GM23338 (cell line): Measurements from ENCODE around the gene ARHGAP27. TPM values are rescaled to one million over a fixed set of nuclear protein-coding genes. Genes with fewer than 3 reads are reported as not detected.

ENCODE experiments used
- ATAC-seq: fragments of 200-7000 bp; cut with Tn5 transposase; 3 replicates; pipeline ENCODE4 v1.9.1; 2020
- DNase-seq: peaks from one replicate; pipeline ENCODE4 v3.0.0-alpha.2; 2015; ENCODE audit warnings: low spot score
- H2AFZ ChIP-seq: fragments of 200-600 bp; sonication (generic); 2 replicates; pipeline ENCODE4 v1.8.0; 2016; ENCODE audit warnings: antibody characterized with exemption, mild to moderate bottlenecking, moderate library complexity
- H3F3A ChIP-seq: fragments of 200-600 bp; sonication (generic); replicated peaks from 2 replicates; pipeline ENCODE4 v1.8.0; 2017; ENCODE audit warnings: antibody characterized with exemption, mixed run types, low read depth
- H3K27ac ChIP-seq: fragments of 200-600 bp; sonication (generic); 2 replicates; pipeline ENCODE4 v1.6.1; 2016; ENCODE audit warnings: low read depth
- H3K27me3 ChIP-seq: fragments of 200-600 bp; sonication (generic); 2 replicates; pipeline ENCODE4 v1.8.0; 2016; ENCODE audit warnings: mild to moderate bottlenecking, mixed run types, moderate library complexity; ENCODE audit not compliant: insufficient read depth
- H3K36me3 ChIP-seq: fragments of 200-600 bp; sonication (generic); 2 replicates; pipeline ENCODE4 v1.8.0; 2016; ENCODE audit warnings: mild to moderate bottlenecking; ENCODE audit not compliant: insufficient read depth
- H3K4me1 ChIP-seq: fragments of 200-600 bp; sonication (generic); 2 replicates; pipeline ENCODE4 v1.8.0; 2016; ENCODE audit warnings: mild to moderate bottlenecking, moderate library complexity; ENCODE audit not compliant: insufficient read depth
- H3K4me2 ChIP-seq: fragments of 200-600 bp; sonication (generic); 2 replicates; pipeline ENCODE4 v1.7.1; 2017; ENCODE audit warnings: mixed run types
- H3K4me3 ChIP-seq: fragments of 200-600 bp; sonication (generic); 2 replicates; pipeline ENCODE4 v1.6.1; 2016; ENCODE audit warnings: mixed run types
- H3K79me2 ChIP-seq: fragments of 200-600 bp; sonication (generic); replicated peaks from 2 replicates; pipeline ENCODE4 v1.8.0; 2017; ENCODE audit warnings: mild to moderate bottlenecking; ENCODE audit not compliant: insufficient read depth
- H3K9me2 ChIP-seq: fragments of 200-600 bp; sonication (generic); 2 replicates; pipeline ENCODE4 v1.8.0; 2017; ENCODE audit not compliant: insufficient read depth
- H4K20me1 ChIP-seq: fragments of 200-600 bp; sonication (generic); replicated peaks from 2 replicates; pipeline ENCODE4 v1.8.0; 2017; ENCODE audit warnings: mild to moderate bottlenecking; ENCODE audit not compliant: insufficient read depth
- H3K27ac Mint-ChIP-seq: 2 replicates; pipeline ENCODE4 v1.8.0; 2020; ENCODE audit warnings: inconsistent platforms, mild to moderate bottlenecking, moderate library complexity, mixed read lengths
- H3K27me3 Mint-ChIP-seq: 3 replicates; pipeline ENCODE4 v1.8.0; 2022; ENCODE audit warnings: low read depth, mild to moderate bottlenecking, moderate library complexity, mixed read lengths, inconsistent platforms; ENCODE audit not compliant: insufficient read depth, poor library complexity
- H3K36me3 Mint-ChIP-seq: 3 replicates; pipeline ENCODE4 v1.8.0; 2021; ENCODE audit warnings: low read depth, mild to moderate bottlenecking, inconsistent platforms, moderate library complexity, mixed read lengths
- H3K4me1 Mint-ChIP-seq: 3 replicates; pipeline ENCODE4 v1.8.0; 2020; ENCODE audit warnings: mild to moderate bottlenecking, inconsistent platforms, mixed read lengths
- H3K4me3 Mint-ChIP-seq: 3 replicates; pipeline ENCODE4 v1.8.0; 2021; ENCODE audit warnings: moderate library complexity, mild to moderate bottlenecking, inconsistent platforms, mixed read lengths
- H3K9me3 Mint-ChIP-seq: 3 replicates; pipeline ENCODE4 v1.8.0; 2020; ENCODE audit warnings: moderate library complexity, mild to moderate bottlenecking, inconsistent platforms, mixed read lengths
- CREB1 ChIP-seq: fragments of 250-450 bp; sonication (Bioruptor Pico); IDR thresholded peaks from 2 replicates; pipeline ENCODE4 v1.5.0; 2020; ENCODE audit warnings: low read depth, mild to moderate bottlenecking, moderate library complexity
- EZH2 ChIP-seq: fragments of 200-600 bp; sonication (generic); IDR thresholded peaks from one replicate; pipeline ENCODE4 v1.8.0; 2017; ENCODE audit warnings: antibody characterized with exemption, mild to moderate bottlenecking, low read depth; ENCODE audit not compliant: unreplicated experiment
- EZH2phosphoT487 ChIP-seq: fragments of 200-600 bp; sonication (generic); IDR thresholded peaks from one replicate; pipeline ENCODE4 v1.8.1; 2018; ENCODE audit warnings: antibody characterized with exemption; ENCODE audit not compliant: unreplicated experiment
- JUNB ChIP-seq: IDR thresholded peaks from one replicate; pipeline ENCODE4 v1.6.1; 2016; ENCODE audit warnings: antibody characterized with exemption; ENCODE audit not compliant: unreplicated experiment
- NANOG ChIP-seq: IDR thresholded peaks from 2 replicates; pipeline ENCODE4 v1.6.1; 2016; ENCODE audit warnings: antibody characterized with exemption, borderline replicate concordance
- POLR2AphosphoS5 ChIP-seq: IDR thresholded peaks from 2 replicates; pipeline ENCODE4 v1.6.1; 2016; ENCODE audit warnings: antibody characterized with exemption, low read depth
- STAT1 ChIP-seq: IDR thresholded peaks from one replicate; pipeline ENCODE4 v1.6.1; 2016; ENCODE audit warnings: antibody characterized with exemption; ENCODE audit not compliant: unreplicated experiment
- ZNF114 ChIP-seq: fragments of 250-450 bp; sonication (Bioruptor Pico); IDR thresholded peaks from 2 replicates; pipeline ENCODE4 v1.5.0; 2020; ENCODE audit warnings: mild to moderate bottlenecking, moderate library complexity
- ZNF331 ChIP-seq: fragments of 250-450 bp; sonication (Bioruptor Pico); IDR thresholded peaks from 2 replicates; pipeline ENCODE4 v1.5.0; 2020; ENCODE audit warnings: low read depth, mild to moderate bottlenecking, moderate library complexity
- polyA plus RNA-seq: library from polyadenylated mRNA; unstranded; fragments of >200 nt; fragmentation: Nextera tagmentation; extraction: Ambion mirVana; gene quantifications from 2 replicates; pipeline ENCODE4 v1.2.1, GENCODE V29; 2016
- total RNA-seq: library from RNA; depleted of rRNA; stranded (reverse); fragments of >200 nt; shearing (Covaris generic); gene quantifications from 2 replicates; pipeline ENCODE4 v1.2.3, GENCODE V29; 2014
- TF ChIP-seq, protein P1 (sequence below): IDR thresholded peaks from 2 replicates; pipeline ENCODE4 v1.6.1; 2016; ENCODE audit warnings: antibody characterized with exemption
- TF ChIP-seq, protein P2 (sequence below): fragments of 250-450 bp; sonication (Bioruptor Pico); IDR thresholded peaks from 2 replicates; pipeline ENCODE4 v1.5.0; 2020; ENCODE audit warnings: mild to moderate bottlenecking, moderate library complexity
- TF ChIP-seq, protein P3 (sequence below): IDR thresholded peaks from one replicate; pipeline ENCODE4 v1.6.1; 2018; ENCODE audit warnings: antibody characterized with exemption; ENCODE audit not compliant: unreplicated experiment

Gene ARHGAP27
- total and polyA plus RNA-seq, 2 experiments from 2014 or later, result 5.9 to 17.7 TPM

DNA sequence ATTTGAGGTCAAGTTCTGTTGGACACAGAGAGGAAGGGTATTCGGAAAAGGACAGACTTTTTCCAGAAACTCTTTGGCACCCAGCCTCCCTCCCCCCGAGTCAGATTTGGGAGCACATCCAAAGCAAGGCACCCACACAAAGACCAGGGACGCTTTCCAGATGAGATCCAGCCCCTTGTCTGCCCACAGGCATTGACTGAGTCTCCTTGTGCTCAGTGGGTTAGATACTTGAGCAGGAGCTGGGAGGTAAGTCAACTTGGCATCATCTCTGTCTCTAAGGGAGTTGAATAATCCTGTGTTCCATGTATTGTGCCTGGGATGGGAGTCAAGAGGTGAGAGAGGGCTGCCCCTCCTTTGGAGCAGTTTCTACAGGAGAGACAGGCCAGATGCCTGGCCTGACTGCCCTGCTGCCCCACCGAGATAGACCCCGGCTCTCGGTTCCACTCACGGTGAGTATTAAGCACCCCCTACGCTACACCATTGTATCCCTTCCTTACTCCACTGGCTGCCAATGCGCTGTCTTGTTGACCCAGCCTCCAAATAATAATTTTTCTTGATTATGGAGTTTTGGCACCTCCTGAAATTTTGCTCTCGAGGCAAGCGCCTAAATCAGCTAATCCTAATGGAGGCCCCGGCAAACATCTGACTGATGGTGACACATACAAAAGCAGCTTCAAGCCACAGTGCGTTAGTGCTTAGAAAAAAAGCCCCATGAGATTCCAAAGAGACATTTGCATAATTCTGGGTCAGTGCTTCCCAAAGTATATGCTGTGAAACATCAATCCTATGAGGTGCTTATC, 86.3 kb downstream of the ARHGAP27 start:
- H3K27ac Mint-ChIP-seq, result no peak overlapping the region
- peaks cover 3% of the 10 kb centered on the region; the same call in 2 of the 3 replicates for H3K9me3 Mint-ChIP-seq
- no peaks in the 10 kb centered on the region for H3K27me3 ChIP-seq
- H3K4me2 ChIP-seq, result no peak overlapping the region
- peaks cover 10% of the 10 kb centered on the region for H3K4me1 Mint-ChIP-seq
- ATAC-seq, result no peak
- TF ChIP-seq JUNB, result no peak
- TF ChIP-seq EZH2phosphoT487, result no peak
- TF ChIP-seq, protein P1, sequence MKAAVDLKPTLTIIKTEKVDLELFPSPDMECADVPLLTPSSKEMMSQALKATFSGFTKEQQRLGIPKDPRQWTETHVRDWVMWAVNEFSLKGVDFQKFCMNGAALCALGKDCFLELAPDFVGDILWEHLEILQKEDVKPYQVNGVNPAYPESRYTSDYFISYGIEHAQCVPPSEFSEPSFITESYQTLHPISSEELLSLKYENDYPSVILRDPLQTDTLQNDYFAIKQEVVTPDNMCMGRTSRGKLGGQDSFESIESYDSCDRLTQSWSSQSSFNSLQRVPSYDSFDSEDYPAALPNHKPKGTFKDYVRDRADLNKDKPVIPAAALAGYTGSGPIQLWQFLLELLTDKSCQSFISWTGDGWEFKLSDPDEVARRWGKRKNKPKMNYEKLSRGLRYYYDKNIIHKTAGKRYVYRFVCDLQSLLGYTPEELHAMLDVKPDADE, result no peak
- TF ChIP-seq ZNF114 (CRISPR knock-in tag), result no peak
- TF ChIP-seq ZNF331, result no peak
- TF ChIP-seq POLR2AphosphoS5, result no peak
- TF ChIP-seq, protein P2, sequence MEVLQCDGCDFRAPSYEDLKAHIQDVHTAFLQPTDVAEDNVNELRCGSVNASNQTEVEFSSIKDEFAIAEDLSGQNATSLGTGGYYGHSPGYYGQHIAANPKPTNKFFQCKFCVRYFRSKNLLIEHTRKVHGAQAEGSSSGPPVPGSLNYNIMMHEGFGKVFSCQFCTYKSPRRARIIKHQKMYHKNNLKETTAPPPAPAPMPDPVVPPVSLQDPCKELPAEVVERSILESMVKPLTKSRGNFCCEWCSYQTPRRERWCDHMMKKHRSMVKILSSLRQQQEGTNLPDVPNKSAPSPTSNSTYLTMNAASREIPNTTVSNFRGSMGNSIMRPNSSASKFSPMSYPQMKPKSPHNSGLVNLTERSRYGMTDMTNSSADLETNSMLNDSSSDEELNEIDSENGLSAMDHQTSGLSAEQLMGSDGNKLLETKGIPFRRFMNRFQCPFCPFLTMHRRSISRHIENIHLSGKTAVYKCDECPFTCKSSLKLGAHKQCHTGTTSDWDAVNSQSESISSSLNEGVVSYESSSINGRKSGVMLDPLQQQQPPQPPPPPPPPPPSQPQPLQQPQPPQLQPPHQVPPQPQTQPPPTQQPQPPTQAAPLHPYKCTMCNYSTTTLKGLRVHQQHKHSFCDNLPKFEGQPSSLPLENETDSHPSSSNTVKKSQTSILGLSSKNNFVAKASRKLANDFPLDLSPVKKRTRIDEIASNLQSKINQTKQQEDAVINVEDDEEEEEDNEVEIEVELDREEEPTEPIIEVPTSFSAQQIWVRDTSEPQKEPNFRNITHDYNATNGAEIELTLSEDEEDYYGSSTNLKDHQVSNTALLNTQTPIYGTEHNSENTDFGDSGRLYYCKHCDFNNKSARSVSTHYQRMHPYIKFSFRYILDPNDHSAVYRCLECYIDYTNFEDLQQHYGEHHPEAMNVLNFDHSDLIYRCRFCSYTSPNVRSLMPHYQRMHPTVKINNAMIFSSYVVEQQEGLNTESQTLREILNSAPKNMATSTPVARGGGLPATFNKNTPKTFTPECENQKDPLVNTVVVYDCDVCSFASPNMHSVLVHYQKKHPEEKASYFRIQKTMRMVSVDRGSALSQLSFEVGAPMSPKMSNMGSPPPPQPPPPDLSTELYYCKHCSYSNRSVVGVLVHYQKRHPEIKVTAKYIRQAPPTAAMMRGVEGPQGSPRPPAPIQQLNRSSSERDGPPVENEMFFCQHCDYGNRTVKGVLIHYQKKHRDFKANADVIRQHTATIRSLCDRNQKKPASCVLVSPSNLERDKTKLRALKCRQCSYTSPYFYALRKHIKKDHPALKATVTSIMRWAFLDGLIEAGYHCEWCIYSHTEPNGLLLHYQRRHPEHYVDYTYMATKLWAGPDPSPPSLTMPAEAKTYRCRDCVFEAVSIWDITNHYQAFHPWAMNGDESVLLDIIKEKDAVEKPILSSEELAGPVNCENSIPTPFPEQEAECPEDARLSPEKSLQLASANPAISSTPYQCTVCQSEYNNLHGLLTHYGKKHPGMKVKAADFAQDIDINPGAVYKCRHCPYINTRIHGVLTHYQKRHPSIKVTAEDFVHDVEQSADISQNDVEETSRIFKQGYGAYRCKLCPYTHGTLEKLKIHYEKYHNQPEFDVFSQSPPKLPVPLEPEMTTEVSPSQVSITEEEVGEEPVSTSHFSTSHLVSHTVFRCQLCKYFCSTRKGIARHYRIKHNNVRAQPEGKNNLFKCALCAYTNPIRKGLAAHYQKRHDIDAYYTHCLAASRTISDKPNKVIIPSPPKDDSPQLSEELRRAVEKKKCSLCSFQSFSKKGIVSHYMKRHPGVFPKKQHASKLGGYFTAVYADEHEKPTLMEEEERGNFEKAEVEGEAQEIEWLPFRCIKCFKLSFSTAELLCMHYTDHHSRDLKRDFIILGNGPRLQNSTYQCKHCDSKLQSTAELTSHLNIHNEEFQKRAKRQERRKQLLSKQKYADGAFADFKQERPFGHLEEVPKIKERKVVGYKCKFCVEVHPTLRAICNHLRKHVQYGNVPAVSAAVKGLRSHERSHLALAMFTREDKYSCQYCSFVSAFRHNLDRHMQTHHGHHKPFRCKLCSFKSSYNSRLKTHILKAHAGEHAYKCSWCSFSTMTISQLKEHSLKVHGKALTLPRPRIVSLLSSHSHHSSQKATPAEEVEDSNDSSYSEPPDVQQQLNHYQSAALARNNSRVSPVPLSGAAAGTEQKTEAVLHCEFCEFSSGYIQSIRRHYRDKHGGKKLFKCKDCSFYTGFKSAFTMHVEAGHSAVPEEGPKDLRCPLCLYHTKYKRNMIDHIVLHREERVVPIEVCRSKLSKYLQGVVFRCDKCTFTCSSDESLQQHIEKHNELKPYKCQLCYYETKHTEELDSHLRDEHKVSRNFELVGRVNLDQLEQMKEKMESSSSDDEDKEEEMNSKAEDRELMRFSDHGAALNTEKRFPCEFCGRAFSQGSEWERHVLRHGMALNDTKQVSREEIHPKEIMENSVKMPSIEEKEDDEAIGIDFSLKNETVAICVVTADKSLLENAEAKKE (CRISPR knock-in tag), result no peak
- TF ChIP-seq, protein P3, sequence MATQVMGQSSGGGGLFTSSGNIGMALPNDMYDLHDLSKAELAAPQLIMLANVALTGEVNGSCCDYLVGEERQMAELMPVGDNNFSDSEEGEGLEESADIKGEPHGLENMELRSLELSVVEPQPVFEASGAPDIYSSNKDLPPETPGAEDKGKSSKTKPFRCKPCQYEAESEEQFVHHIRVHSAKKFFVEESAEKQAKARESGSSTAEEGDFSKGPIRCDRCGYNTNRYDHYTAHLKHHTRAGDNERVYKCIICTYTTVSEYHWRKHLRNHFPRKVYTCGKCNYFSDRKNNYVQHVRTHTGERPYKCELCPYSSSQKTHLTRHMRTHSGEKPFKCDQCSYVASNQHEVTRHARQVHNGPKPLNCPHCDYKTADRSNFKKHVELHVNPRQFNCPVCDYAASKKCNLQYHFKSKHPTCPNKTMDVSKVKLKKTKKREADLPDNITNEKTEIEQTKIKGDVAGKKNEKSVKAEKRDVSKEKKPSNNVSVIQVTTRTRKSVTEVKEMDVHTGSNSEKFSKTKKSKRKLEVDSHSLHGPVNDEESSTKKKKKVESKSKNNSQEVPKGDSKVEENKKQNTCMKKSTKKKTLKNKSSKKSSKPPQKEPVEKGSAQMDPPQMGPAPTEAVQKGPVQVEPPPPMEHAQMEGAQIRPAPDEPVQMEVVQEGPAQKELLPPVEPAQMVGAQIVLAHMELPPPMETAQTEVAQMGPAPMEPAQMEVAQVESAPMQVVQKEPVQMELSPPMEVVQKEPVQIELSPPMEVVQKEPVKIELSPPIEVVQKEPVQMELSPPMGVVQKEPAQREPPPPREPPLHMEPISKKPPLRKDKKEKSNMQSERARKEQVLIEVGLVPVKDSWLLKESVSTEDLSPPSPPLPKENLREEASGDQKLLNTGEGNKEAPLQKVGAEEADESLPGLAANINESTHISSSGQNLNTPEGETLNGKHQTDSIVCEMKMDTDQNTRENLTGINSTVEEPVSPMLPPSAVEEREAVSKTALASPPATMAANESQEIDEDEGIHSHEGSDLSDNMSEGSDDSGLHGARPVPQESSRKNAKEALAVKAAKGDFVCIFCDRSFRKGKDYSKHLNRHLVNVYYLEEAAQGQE, result no peak
- TF ChIP-seq EZH2, result no peak
- no peak for TF ChIP-seq STAT1
- no peak for TF ChIP-seq NANOG
- no peak for TF ChIP-seq CREB1 (CRISPR knock-in tag)
- no peak overlapping the region for H3K27ac ChIP-seq
- H3K27me3 Mint-ChIP-seq, result peaks cover 3% of the 10 kb centered on the region
- no peaks in the 10 kb centered on the region for H3K79me2 ChIP-seq
- no peak overlapping the region for H3K4me3 Mint-ChIP-seq
- no peaks in the 10 kb centered on the region for H3K9me2 ChIP-seq
- H2AFZ ChIP-seq, result 0 out of 2 replicates have a peak overlapping the region, but pooled peaks have one; percentile 74
- no peaks in the 10 kb centered on the region for H3K36me3 ChIP-seq
- no peaks in the 10 kb centered on the region; the same call in 2 of the 3 replicates for H3K36me3 Mint-ChIP-seq
- H4K20me1 ChIP-seq, result no peaks in the 10 kb centered on the region
- no peak overlapping the region for H3K4me3 ChIP-seq
- no peak for DNase-seq
- peaks cover 11% of the 10 kb centered on the region for H3K4me1 ChIP-seq
- no peaks in the 10 kb centered on the region; the same call in 1 of the 2 replicates for H3F3A ChIP-seq
